ENCODE measurements around the gene TAF5L. TPM values are rescaled to one million over a fixed set of nuclear protein-coding genes. Genes with fewer than 3 reads are reported as not detected.

TAF5L gene
- total RNA-seq, 4 donors from 2014 or later: 20.5 to 30.4 (median 24.6) TPM

- Histone ChIP-seq H3K4me3 (peak overlapping the region; percentile 80 to 83), H3K4me1 (peaks cover 5 to 45% (median 12%) of the 10 kb centered on the region in 3 donors), H3K36me3 (peaks cover 0 to 4% of the 10 kb centered on the region in 2 donors), H3K9me3 (no peaks in the 10 kb centered on the region), H3K27ac (peak overlapping the region in 2 of 4 donors; percentile 94), H3K27me3 (no peaks in the 10 kb centered on the region)
- TF ChIP-seq, protein P1, sequence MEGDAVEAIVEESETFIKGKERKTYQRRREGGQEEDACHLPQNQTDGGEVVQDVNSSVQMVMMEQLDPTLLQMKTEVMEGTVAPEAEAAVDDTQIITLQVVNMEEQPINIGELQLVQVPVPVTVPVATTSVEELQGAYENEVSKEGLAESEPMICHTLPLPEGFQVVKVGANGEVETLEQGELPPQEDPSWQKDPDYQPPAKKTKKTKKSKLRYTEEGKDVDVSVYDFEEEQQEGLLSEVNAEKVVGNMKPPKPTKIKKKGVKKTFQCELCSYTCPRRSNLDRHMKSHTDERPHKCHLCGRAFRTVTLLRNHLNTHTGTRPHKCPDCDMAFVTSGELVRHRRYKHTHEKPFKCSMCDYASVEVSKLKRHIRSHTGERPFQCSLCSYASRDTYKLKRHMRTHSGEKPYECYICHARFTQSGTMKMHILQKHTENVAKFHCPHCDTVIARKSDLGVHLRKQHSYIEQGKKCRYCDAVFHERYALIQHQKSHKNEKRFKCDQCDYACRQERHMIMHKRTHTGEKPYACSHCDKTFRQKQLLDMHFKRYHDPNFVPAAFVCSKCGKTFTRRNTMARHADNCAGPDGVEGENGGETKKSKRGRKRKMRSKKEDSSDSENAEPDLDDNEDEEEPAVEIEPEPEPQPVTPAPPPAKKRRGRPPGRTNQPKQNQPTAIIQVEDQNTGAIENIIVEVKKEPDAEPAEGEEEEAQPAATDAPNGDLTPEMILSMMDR (IDR thresholded peaks at IDR 0.05): no peak
- no peak for TF ChIP-seq EP300 (IDR thresholded peaks at IDR 0.05)
- TF ChIP-seq POLR2A (IDR thresholded peaks at IDR 0.05): no peak
- TF ChIP-seq POLR2AphosphoS5 (IDR thresholded peaks at IDR 0.05): no peak
- 1 to 3% methylated on average over 4 of the region's 4 CpGs for WGBS, 2 donors (ENCODE audit: low coverage in 1 of 2)
- no peak for ATAC-seq
These were observed 1.1 kb upstream of the TAF5L start for GRCh38 chr1:229627003-229627402.

DNA sequence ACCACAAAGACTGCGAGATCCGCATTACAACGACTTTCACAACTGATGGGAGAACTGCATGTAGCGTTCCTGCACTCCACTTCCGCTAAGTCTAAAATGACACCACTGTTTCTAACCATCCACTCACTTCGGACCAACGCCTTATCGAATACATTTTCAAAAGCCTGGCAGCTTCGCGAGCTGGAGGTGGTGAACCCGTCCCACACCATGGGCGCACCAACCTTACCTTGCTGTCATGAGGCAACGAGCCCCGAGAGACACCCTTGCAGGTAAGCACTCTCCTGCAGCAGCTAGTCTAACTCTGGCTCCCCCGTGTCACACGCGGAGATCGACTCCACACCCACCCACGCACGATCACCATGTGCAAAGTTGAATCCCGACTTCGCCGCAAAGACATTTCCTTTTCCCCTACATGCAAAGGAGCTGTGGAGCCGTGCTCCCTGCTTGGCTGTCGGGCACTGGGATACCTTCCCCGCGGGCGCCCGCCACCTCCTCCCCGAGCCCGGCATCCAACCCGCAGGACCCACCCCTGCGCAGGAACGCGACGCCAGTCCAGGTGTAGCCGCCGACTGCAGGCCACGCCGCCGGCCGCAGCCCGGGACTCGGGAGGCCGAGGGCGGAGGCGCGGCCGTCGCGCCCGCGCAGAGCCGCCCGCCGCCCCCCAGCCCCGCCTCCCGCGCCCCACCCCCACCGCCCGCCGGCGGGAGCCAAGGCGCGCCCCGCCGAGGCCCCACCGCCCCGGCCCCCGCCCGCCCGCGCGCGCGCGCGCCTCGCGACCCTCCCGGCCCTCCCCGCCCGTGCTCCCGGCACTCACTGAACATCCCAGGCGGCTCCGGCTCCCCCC, 629 bp downstream of the TAF5L start:
- ATAC-seq: peak; percentile 61
- no peak for TF ChIP-seq EP300 (IDR thresholded peaks at IDR 0.05)
- TF ChIP-seq POLR2A (IDR thresholded peaks at IDR 0.05): no peak
- TF ChIP-seq, protein P1 (IDR thresholded peaks at IDR 0.05): no peak
- no peak for TF ChIP-seq POLR2AphosphoS5 (IDR thresholded peaks at IDR 0.05)
- H3K9me3 ChIP-seq: no peaks in the 10 kb centered on the region
- WGBS, 2 donors (ENCODE audit: low coverage in 1 of 2): 0% methylated on average over 7 to 21 of the region's 86 CpGs
- H3K4me1 ChIP-seq: peaks cover 5 to 62% (median 15%) of the 10 kb centered on the region in 3 donors
- H3K27ac ChIP-seq: peak overlapping the region; percentile 66 to 96 (median 94)
- no peaks in the 10 kb centered on the region for H3K27me3 ChIP-seq
- peaks cover 0 to 4% of the 10 kb centered on the region in 2 donors for H3K36me3 ChIP-seq
- peak overlapping the region; percentile 80 to 83 for H3K4me3 ChIP-seq

DNA sequence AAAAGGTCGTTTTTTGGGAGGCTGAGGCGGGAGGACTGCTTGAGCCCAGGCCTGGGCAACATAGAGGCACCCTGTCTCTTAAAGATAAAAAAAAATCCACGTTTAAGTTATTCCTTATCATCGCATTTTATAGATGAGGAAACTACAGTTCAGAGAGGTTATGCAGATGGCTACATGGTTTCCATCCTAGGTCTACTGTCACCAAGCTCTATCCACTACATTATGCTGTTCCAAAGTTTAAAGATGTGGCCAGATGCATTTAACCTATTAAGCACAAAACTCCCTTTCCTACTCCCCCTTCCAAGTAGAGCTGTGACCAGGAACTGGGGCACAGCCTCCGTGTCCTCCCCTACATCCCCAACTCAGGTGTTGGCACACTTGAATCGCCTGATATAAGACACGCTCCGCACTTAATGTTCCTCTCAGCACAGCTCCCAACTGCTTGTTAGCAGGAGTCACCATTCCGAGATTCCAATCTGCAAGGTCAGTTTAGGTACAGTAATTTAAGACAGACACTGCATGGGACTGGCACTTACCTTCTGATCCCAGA, 1.3 kb downstream of the TAF5L start:
- no peaks in the 10 kb centered on the region for H3K36me3 ChIP-seq
- 39 to 66% methylated on average over 4 to 9 of the region's 9 CpGs for WGBS, 2 donors (ENCODE audit: low coverage in 1 of 2)
- H3K4me1 ChIP-seq: peaks cover 5 to 62% (median 17%) of the 10 kb centered on the region in 3 donors
- peak overlapping the region; percentile 77 to 83 for H3K4me3 ChIP-seq
- no peak for ATAC-seq
- no peaks in the 10 kb centered on the region for H3K27me3 ChIP-seq
- TF ChIP-seq POLR2A (IDR thresholded peaks at IDR 0.05) (no peak), POLR2AphosphoS5 (IDR thresholded peaks at IDR 0.05) (no peak), EP300 (IDR thresholded peaks at IDR 0.05) (no peak)
- TF ChIP-seq, protein P1 (IDR thresholded peaks at IDR 0.05): no peak
- H3K9me3 ChIP-seq: no peaks in the 10 kb centered on the region
- peak overlapping the region in 3 of 4 donors; percentile 94 to 96 (median 94) for H3K27ac ChIP-seq

GRCh38 chr1:229623838-229624237, 2.1 kb downstream of the TAF5L start:
- Histone ChIP-seq H3K27ac (no peak overlapping the region), H3K27me3 (no peaks in the 10 kb centered on the region), H3K36me3 (no peaks in the 10 kb centered on the region), H3K4me3 (no peak overlapping the region), H3K4me1 (peaks cover 5 to 64% (median 17%) of the 10 kb centered on the region in 3 donors), H3K9me3 (no peaks in the 10 kb centered on the region)
- 50 to 80% methylated on average over 1 of the region's 1 CpG for WGBS, 2 donors (ENCODE audit: low coverage in 1 of 2)
- ATAC-seq: no peak
- TF ChIP-seq EP300 (IDR thresholded peaks at IDR 0.05) (no peak), POLR2AphosphoS5 (IDR thresholded peaks at IDR 0.05) (no peak), POLR2A (IDR thresholded peaks at IDR 0.05) (no peak)
- TF ChIP-seq, protein P1 (IDR thresholded peaks at IDR 0.05): no peak

All from gastroesophageal sphincter (tissue), 4 donors.